Activated naive CD4-positive, alpha-beta T cell (primary cell): ENCODE measurements around the gene SLC26A4.
A peak's percentile ranks its signal among the peaks of the same experiment; 100 is the strongest.

Experiments used
- DNase-seq, 4 experiments: peaks; one replicate each; lab custom pipeline; 2025; lab: John Stamatoyannopoulos, UW

The SLC26A4 gene

GRCh38 chr7:107661081-107661864 is 645 bp downstream of the SLC26A4 start:
- peak in 1 of 4 experiments; percentile 18 for DNase-seq

- DNase-seq, result no peak
Measured at GRCh38 chr7:107661865-107662379, 1.3 kb downstream of the SLC26A4 start.

- DNase-seq, result no peak
Measured at GRCh38 chr7:107663196-107663595, 2.6 kb downstream of the SLC26A4 start.

- DNase-seq, result no peak
Measured at GRCh38 chr7:107666790-107667189, 6.2 kb downstream of the SLC26A4 start.

GRCh38 chr7:107667341-107667740 is 6.7 kb downstream of the SLC26A4 start:
- DNase-seq, result no peak

- DNase-seq, result no peak
Measured at GRCh38 chr7:107668296-107668695, 7.7 kb downstream of the SLC26A4 start.

GRCh38 chr7:107672183-107672582 is 11.6 kb downstream of the SLC26A4 start:
- no peak for DNase-seq

- DNase-seq, result no peak
Measured at GRCh38 chr7:107676249-107676648, 15.6 kb downstream of the SLC26A4 start.

GRCh38 chr7:107678110-107678753 is 17.6 kb downstream of the SLC26A4 start:
- DNase-seq, result no peak

- DNase-seq, result no peak
Measured at GRCh38 chr7:107680478-107680877, 19.9 kb downstream of the SLC26A4 start.

GRCh38 chr7:107682886-107683285 is 22.3 kb downstream of the SLC26A4 start:
- DNase-seq, result no peak

GRCh38 chr7:107684287-107684686 is 23.7 kb downstream of the SLC26A4 start:
- no peak for DNase-seq

- DNase-seq, result no peak
Measured at GRCh38 chr7:107684947-107685463, 24.4 kb downstream of the SLC26A4 start.

- DNase-seq, result no peak
Measured at GRCh38 chr7:107686816-107687387, 26.3 kb downstream of the SLC26A4 start.

GRCh38 chr7:107687656-107688055 is 27.0 kb downstream of the SLC26A4 start:
- DNase-seq, result no peak

GRCh38 chr7:107689553-107689952 is 28.9 kb downstream of the SLC26A4 start:
- no peak for DNase-seq

- DNase-seq, result no peak
Measured at GRCh38 chr7:107690084-107690483, 29.5 kb downstream of the SLC26A4 start.

GRCh38 chr7:107690611-107691010 is 30.0 kb downstream of the SLC26A4 start:
- DNase-seq, result no peak

- no peak for DNase-seq
Measured at GRCh38 chr7:107691716-107692115, 31.1 kb downstream of the SLC26A4 start.

GRCh38 chr7:107692501-107692900 is 31.9 kb downstream of the SLC26A4 start:
- no peak for DNase-seq

- DNase-seq, result no peak
Measured at GRCh38 chr7:107693396-107693795, 32.8 kb downstream of the SLC26A4 start.

- no peak for DNase-seq
Measured at GRCh38 chr7:107694386-107694785, 33.8 kb downstream of the SLC26A4 start.
